Posterior cingulate gyrus (tissue), 11 donors: Measurements from ENCODE around the gene SH3PXD2A.

Experiments used
- DNase-seq, 10 donors: peaks; one replicate each; pipeline versions ENCODE4 v3.0.0 to v3.0.0-alpha.2; 2020 to 2021; ENCODE audit warnings: mixed read lengths in 3 of 10
- intact Hi-C: fragments of 100-400 bp; cut with DNase I; formaldehyde crosslinking; loops from one replicate; pipeline ENCODE4 v1.15.1; 2023

Gene SH3PXD2A

DNA sequence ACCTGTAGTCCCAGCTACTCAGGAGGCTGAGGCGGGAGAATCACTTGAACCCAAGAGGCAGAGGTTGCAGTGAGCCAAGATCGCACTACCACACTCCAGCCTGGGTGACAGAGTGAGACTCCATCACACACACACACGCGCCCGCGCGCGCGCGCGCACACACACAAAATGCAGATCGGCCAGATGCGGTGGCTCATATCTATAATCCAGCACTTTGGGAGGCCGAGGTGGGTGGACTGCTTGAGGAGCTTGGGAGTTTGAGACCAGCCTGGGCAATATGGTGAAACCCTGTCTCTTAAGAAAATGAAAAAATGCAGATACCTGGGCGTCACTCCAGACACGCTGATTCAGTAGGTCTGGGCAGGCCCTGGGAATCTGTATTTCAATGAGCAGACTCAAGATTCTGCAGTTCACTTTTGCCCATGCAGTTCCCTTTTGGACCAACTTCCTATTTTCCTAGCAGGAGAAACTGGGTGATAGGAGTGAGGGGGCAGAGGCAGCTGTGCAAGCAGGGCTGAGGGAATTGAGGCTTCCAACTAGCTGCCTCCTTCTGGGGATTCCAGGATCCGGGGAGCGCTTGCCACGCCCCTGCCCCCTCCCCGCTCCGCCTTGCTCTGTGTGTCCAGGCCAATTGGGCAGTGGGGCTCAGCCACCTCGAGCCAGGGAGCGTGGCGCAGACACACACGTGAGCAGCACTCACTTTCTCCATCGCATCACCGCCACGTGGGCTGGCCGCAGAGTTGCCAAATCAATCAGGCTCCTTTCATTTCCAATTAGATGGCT lies 173.6 kb downstream of the SH3PXD2A start:
- intact Hi-C loops = no loop called here
- peak in 4 of 10 donors; percentile 23 to 89 (median 47) for DNase-seq

DNA sequence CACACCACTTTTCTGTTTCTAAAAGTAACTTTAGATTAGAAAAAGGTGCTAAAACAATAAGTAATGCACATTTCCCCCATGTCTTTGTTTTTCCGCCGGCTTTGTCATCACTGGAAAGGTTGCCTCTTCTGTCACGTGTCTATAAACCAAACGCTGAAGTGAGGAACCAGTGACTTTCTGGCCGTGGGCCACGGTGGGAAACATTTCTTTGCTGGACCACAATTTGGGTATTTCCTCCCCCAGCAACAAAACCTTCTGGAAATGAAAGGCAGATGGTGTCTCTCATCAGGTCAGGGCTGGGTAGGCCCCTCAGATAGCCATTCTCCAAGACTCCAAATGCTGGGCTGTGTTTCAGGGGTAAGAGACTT lies 174.5 kb downstream of the SH3PXD2A start:
- intact Hi-C loops = no loop called here

DNA sequence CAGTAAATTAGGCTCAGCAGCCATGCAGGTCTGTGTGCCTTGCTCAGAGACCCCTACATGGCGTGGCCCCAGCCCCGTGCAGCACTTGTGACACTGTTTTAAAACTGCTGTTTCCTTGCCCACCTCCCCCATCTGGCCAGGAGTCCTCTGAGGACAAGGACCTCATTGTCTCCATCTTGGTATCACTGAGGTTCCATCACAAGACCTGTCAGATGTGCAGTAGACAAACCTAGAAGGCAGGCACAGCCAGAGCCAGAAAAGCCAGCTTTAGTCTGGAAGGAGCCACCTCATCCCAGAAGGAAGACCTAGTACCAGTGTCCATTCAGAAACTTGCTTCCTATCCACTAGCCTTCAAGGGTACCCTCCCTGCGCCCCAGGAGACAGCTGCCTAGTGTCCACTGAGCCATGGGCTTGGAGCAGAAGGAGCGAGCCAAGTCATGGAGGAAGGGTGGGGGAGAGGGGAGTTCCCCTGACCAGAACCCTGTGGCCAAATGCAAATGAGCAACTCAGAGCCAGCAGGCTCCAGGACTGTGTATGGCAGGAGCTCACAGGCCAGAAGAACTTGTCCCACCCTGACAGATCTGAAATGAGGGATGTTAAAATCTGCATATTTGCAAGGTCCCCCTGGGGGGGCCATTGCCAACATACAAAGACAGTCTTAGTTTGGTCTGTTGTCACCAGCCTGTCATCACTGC lies 176.1 kb downstream of the SH3PXD2A start:
- intact Hi-C loops = no loop called here
- DNase-seq = peak in 3 of 10 donors; percentile 51 to 88 (median 65)

More for the DNA sequence above, 174.5 kb downstream of the SH3PXD2A start:
- peak in 2 of 10 donors; percentile 45 to 49 for DNase-seq

DNA sequence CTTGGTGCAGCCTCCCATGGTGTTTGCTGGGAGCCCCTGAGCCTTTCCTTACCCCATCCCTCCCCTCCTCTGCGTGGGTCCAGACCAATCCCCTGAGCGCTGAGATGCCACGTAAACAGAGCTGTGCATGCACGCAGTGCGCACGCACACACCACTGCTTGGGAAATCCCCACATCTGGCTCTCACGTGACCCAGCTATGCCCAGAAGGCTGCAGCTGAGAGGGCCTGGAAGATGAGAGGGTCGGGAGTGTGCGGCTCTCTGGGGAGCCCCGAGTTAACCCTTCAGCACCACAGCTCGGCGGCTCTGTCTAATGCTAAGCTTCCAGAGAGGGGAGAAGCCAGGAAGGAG lies 177.2 kb downstream of the SH3PXD2A start:
- intact Hi-C loops = no loop called here
- peak; percentile 67 to 98 (median 83) for DNase-seq

DNA sequence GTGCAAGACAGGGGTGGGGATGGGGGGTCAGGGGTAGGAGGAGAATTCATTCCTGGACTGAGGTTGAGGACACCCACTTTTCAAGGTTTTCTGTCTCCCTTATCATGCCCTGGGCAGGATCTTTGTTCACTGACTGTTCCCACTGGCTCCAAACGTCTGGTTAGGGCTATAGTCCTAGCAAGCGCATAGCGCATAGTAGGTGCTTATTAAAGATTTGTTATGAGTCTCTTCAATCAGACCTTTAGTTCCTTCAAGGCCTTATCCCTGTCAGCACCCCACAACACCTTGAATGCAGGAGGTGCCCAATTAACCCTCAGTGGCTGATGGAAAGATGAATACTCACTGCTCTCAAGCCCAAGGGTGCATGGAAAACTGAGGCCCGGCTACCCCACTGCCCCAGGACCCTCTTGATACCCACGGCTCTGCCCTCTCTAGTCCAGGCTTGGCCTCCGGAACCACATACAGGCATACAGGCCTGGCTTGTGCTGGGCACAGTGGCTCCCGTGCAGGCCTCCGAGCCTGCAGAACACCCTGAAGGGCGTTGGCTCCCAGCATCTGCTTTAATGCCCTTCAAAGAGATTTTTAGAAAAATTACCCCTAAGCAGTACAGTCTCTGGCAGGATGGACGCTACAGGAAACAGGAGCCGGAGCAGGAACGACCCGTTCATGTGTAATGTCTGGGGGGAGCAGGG lies 177.7 kb downstream of the SH3PXD2A start:
- DNase-seq = no peak
- intact Hi-C loops = no loop called here

DNA sequence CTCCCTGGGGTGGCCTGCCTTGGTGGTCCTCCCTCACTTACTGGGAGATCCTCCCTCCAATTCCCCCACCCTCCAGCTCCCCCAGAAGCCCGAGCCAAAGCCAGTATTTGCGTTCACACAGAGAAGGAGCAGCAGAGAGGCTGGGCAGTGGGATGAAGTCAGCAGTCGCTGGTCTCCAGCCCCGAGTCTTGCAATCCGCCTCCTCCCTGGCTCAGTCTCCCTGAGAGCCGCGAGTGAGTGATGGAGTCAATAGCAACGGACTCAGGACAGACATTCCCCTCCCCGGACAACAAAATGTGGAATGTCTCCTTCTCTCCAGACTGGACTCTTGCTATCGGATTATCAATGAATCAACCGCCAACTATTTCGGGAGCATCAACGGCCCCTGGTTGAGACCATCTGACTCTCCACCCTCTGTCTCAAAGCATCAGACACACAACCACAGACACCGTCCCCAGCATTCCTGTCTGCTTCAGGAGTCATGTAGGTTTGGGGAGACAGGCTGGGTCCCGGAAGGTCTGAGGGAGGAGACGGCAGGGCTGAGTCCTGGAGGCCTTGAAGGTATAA lies 178.4 kb downstream of the SH3PXD2A start:
- peak in 3 of 10 donors; percentile 72 to 90 (median 80) for DNase-seq

DNA sequence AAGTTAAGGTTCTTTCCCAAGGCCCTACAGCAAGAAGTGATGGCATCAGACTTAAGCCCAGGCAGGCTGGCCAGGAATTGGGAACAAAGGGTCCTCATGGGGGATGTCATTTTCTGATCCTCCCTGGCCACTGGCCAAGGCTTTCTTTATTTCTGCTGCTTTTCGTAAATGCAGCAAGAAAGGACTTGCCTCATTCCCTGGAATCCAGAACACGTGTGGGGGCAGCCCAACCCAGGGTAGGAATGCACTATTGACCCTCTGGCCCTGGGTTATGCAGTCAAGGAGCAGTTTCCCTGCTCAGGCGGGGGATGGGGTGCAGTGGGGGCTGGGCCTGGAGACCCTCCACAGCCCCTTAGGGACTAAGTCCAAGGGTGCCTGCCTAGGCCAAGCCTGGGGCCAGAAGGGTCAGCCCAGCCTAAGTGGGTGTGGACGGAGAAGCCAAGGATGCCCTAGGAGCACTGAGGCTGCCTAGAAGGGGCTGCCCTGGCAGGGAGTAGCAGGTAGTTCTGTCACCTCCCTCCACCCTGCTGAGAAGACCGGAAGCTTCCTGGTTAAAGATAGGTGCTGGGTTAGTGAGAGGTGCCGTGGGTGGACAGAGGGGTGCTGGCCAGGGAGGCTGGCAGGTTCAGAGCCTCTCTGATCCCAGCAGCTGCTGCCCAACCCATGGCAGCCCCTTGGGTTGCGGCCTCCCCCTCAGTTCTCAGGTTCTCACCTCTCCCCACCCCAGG lies 179.2 kb downstream of the SH3PXD2A start:
- intact Hi-C loops = no loop called here
- DNase-seq = peak in 1 of 10 donors; percentile 23

More for the DNA sequence above, 178.4 kb downstream of the SH3PXD2A start:
- intact Hi-C loops = no loop called here

DNA sequence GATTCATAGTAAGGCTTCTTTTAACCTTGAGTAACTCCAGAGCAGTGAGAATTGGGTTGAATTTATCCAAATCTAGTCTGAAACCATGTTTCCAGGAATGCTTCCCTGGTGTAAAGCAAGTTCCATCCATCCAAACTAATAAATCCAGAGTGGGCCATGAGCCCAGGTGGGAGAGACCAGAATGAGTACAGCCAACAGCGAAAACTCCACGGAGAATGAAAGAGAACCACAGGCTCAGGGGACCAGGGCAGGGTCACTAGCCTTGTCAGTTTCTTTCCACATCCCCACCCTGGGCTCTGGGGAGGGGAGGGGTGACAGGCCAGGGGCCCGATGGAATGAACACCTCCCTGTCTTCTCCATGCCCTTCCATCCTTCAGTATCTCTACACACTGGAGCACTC lies 181.8 kb downstream of the SH3PXD2A start:
- intact Hi-C loops = no loop called here
- no peak for DNase-seq

DNA sequence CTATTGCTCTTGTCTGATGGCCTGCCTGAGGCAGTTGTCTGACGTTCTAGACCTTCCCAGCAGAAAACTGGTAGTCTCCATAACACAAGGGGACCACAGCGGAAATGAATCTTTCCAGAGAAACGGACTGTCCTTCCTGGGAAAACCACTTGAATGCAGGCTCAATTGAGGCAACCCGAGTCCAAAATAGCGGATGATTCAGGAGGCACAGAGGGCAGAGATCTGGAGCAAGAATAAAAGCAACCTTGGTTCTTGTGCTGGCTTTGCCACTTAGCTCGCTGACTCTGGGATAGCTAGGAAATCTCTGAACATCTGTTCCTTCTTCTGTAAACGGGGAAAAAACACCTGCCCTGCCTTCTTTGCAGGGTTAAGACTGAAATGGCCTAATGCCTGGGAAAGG lies 183.0 kb downstream of the SH3PXD2A start:
- intact Hi-C loops = no loop called here
- DNase-seq = no peak

DNA sequence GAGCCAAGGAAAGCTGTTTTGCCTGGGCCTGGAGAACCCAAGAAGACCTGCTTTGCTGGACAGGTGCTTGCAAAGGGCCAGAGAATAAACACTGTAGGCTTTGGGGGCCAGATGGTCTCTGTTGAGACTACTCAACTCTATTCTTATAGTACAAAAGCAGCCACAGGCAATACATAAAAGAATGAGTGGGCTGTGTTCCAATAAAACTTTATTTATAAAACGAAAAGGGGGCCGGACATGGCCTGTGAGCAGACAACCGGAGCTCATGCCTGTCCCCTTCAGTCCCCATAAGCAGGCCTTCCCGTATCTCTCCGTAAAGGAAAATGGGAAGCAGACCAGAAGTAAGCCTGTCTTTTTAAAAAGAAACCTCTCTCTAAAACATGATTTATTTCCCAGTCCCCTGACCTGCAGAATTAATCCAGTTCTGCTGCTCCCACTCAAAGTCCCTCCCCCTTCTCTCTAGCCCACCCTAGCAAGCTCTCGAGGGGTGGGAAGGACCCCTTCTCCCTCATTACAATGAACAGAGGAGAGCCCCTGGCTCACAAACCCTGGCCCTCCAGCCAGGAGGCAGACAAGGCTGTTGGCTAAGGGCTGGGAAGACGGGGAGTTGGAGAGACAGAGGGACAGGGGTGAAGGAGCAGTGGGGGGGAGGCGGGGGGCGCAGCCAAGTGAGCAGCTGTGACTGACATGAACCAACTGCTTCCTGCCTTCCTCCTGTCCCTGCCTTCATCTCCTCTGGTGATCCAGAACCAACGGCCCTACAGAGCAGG lies 184.1 kb downstream of the SH3PXD2A start:
- DNase-seq = no peak
- intact Hi-C loops = no loop called here

DNA sequence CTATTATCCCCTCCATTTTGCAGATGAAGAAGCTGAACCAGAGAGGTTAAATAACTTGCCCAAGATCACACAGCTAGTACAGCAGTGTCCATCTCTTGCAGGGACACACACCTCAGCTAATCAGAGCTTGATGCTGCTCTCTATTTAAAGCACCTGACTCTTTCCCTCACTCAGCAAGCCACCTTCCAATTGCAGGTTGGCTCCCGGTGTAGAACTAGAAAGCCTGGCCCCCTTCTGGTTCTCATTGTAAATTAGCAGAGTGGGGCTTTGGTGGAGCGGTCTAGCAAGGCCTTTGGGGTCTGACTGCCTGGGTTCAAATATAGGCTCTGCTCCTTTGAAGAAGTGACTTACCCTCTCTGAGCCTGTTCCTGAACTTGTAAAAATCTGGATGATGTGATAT lies 185.4 kb downstream of the SH3PXD2A start:
- DNase-seq = no peak
- intact Hi-C loops = no loop called here

DNA sequence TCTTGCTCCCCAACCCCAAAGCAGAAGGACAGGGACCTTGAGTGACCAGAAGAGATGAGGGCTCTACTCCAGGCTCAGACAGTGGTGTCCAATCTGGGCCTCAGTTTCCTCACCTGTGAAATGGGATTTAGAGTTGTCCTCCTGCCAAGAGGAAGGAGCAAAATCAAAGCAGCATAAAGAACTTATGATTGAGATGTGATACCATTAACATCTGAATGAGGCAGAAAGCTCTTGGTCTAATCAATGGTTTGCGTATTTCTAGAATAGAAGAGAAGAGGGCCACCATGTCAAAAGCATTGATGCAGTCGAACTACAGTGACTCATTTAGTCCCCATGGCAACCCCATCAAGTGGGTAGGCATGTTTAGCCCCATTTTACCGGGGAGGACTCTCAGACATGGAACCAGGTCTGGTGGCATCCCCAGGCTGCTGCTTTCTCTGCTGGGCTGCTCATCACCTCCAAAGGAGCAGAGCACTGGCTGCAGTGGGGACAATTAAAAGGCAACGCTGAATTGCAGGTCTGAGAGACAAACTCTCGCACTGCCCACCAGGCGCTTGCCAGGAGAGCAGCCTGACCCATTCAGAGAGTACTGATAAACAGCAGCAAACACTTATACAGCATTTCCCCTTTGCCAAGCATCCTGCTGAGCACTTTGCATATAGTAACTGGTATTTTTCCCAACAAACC lies 186.0 kb downstream of the SH3PXD2A start:
- peak in 1 of 10 donors; percentile 60 for DNase-seq
- intact Hi-C loops = no loop called here

DNA sequence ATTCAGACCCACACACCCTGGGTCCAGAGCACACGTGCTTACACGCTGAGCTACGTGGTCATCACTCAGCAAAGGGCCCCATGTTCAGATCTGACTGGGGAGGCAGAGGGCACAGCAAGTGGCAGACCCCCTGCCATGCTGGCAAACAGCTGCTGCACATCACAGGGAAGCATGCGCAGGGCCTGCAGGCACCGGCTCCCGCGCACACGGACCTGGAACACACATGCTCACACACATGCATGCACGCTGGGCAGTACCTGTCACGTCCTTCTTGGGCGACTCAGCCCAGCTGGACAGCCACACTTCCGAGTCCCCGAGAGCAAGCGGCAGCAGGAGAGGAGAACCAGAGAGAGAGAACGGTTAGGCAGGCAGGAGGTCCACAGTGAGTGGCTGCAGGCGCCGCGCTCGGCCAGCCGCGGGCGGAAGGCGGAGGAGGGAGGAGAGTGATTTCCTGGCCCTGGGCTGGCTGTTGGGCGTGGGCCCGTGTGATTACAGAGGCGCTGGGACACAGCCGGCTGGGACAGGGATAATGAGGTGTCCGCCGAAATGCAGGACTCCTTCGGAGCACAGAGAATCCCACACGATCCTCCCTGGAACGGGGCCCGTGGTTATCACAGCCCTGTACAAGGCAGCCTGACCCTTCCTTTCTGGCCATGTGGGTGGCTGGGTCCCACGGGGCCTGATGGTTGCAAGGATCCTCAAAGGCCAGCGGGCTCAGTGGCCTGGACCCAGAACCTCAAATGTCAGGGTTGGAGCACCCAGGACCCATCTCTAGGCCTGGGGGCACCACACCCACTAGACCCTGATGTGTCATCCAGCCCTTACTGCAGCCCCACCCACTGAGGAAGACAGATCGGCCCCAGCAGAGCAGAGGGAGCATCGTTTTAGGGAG lies 186.8 kb downstream of the SH3PXD2A start:
- peak in 9 of 10 donors; percentile 47 to 94 (median 60) for DNase-seq
- intact Hi-C loops = no loop called here

DNA sequence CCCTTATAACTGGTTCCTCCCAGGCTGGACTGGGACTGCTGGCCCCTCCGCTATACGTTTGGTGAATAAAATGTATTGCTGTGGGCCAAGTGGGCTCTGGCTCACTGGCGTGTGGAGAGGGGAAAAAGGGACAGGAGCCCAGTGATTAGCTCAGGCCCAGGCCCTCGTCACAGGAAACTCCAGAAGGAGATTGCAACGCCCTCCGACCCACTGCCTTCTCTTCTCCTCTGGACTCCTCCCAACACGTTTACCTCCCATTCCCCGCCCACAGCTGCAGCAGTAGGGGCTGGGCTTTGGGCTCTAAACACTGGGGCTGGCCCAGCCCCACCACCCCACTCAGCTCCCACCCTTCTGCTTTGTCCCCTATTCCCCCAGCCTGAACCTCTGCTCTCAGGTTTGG lies 188.0 kb downstream of the SH3PXD2A start:
- intact Hi-C loops = no loop called here
- peak in 1 of 10 donors; percentile 47 for DNase-seq

DNA sequence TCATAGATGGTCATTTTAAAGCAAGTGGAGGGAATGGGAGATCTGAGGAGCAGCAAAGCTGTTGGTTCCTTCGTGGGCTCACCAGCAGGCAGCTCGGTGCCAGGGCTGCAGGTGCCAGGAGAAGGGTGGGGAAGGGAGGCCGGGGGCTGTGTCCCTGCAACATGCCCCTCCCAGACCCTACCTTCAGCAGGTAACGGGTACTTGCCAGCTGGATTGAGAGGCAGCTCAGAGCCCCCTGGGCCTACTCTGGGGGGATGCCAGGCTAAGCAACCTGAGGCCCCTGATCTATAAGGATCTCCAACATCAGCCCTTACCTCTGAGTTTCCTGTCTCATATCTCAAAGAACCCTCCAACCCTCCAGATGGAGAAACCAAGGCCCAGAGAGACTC lies 188.6 kb downstream of the SH3PXD2A start:
- peak in 1 of 10 donors; percentile 70 for DNase-seq
- intact Hi-C loops = no loop called here

DNA sequence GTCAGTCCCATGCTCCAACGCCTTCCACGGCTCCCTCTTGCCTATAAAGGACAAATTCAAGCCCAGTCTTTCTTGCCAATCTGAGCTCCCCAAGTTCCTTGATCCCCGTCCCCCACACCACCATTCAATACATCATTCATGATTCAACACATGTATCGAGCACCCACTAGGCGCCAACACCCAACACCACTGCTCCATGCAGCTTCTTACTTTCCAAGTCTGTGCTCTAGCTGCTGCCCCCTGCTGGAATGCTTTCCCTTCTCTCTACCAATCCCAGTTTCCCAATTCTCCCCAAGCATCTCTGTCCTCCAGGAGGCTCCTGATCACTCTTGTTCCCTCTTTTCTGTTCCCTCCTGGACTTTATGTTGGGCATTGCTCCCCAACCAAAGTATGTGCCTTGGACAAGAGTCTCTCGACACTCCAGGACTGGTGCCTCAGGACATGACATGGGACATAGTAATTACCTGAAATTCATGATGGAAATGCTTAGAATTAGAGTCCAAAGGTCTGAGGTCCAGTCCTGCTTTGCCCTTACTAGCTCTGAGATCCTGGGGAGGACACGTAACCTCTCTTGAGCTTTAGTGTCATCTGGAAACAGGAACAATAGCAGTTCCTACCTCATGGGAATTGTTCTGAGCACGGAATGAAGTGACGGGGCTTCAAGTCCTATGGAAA lies 189.2 kb downstream of the SH3PXD2A start:
- peak in 4 of 10 donors; percentile 52 to 81 (median 68) for DNase-seq
- intact Hi-C loops = no loop called here

DNA sequence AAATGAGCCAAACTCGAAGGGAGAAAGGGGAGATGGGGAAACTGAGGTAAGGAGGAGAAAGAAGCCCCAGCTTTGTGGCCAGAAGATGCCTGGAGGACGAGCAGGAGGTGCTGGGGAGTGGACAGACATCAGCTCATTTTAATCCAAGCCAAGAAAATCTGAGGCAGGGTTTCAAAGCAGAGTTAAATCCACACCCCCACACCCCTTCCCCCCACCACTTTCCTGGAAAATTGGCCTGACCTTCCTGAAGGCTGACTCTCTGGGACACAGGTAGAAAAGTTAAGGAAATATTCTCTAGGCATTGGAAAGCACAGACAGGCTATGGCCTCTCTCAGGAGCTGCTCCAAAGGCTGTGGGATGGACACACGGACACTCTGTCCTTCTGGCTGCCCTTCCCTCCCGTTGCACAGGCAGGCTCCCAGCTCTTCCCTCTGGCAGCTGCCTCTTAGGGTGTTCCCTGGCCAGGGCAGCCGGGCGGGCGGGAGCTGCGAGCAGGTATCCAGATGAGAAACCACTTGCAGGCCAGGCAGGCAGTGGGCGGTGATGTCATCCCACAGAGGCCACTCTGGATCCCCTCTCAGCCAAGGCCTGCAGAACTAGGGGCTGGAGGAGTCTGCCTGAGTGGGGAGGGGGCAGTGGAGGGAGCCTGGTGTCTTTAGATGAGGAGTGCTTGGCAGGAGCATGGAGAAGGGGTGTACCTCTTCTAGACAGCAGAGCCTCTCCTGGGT lies 190.1 kb downstream of the SH3PXD2A start:
- intact Hi-C loops = no loop called here
- peak in 2 of 10 donors; percentile 56 to 66 for DNase-seq
